DND-41 (cell line): ENCODE results near the gene AUTS2.

Experiments used
- ATAC-seq: fragments of 200-7000 bp; cut with Tn5 transposase; 3 replicates; pipeline ENCODE4 v1.9.1; 2021; ENCODE audit warnings: low read depth; ENCODE audit not compliant: insufficient read depth
- DNase-seq: peaks from one replicate; pipeline ENCODE4 v3.0.0-alpha.2; 2020
- H2AFZ ChIP-seq: 2 replicates; pipeline ENCODE4 v1.6.0; 2012; ENCODE audit warnings: low read depth, low read length
- H3K27ac ChIP-seq: 2 replicates; pipeline ENCODE4 v1.5.1; 2012; ENCODE audit warnings: low read length, inconsistent platforms
- H3K27me3 ChIP-seq: fragments of 200-600 bp; sonication (generic); 2 replicates; pipeline ENCODE4 v1.6.0; 2012; ENCODE audit warnings: low read length, mild to moderate bottlenecking, inconsistent platforms; ENCODE audit not compliant: insufficient read depth, poor library complexity
- H3K36me3 ChIP-seq: 2 replicates; pipeline ENCODE4 v1.5.1; 2012; ENCODE audit warnings: low read length, inconsistent platforms; ENCODE audit not compliant: insufficient read depth
- H3K4me1 ChIP-seq: 2 replicates; pipeline ENCODE4 v1.5.1; 2012; ENCODE audit warnings: mild to moderate bottlenecking, low read length; ENCODE audit not compliant: insufficient read depth
- H3K4me2 ChIP-seq: 2 replicates; pipeline ENCODE4 v1.6.0; 2012; ENCODE audit warnings: mild to moderate bottlenecking, moderate library complexity, low read length, inconsistent platforms; ENCODE audit not compliant: insufficient read depth
- H3K4me3 ChIP-seq, 2 experiments: fragments of 200-600 bp in 1 of 2; shearing (Covaris generic) in 1 of 2; 2 replicates each; pipeline ENCODE4 v1.5.1; 2012 to 2016; ENCODE audit warnings: inconsistent platforms in 2 of 2, low read length in 2 of 2, mild to moderate bottlenecking in 2 of 2, low read depth in 1 of 2, moderate library complexity in 1 of 2
- H3K79me2 ChIP-seq: 2 replicates; pipeline ENCODE4 v1.6.0; 2012; ENCODE audit warnings: low read length, inconsistent platforms; ENCODE audit not compliant: insufficient read depth
- H3K9ac ChIP-seq: 2 replicates; pipeline ENCODE4 v1.6.0; 2012; ENCODE audit warnings: low read depth, mild to moderate bottlenecking, inconsistent platforms, low read length, moderate library complexity
- H3K9me3 ChIP-seq: 2 replicates; pipeline ENCODE4 v1.5.1; 2012; ENCODE audit warnings: low read length, moderate library complexity, mild to moderate bottlenecking, inconsistent platforms; ENCODE audit not compliant: insufficient read depth, severe bottlenecking
- H4K20me1 ChIP-seq: 2 replicates; pipeline ENCODE4 v1.6.0; 2012; ENCODE audit warnings: low read length; ENCODE audit not compliant: insufficient read depth
- EZH2 ChIP-seq: IDR thresholded peaks from 3 replicates; pipeline ENCODE4 v1.6.1; 2012; ENCODE audit warnings: borderline replicate concordance, low read depth, mild to moderate bottlenecking, moderate library complexity, low read length, inconsistent platforms; ENCODE audit not compliant: severe bottlenecking
- TF ChIP-seq, protein P1 (sequence below): IDR thresholded peaks from 2 replicates; pipeline ENCODE4 v1.5.1; 2012; ENCODE audit warnings: borderline replicate concordance, low read length, moderate library complexity, mild to moderate bottlenecking; ENCODE audit not compliant: poor library complexity, severe bottlenecking; ENCODE audit errors: extremely low read depth

The AUTS2 gene

GRCh38 chr7:70474639-70475234 lies 876.5 kb downstream of the AUTS2 start:
- Histone ChIP-seq H3K79me2 (no peaks in the 10 kb centered on the region), H3K27ac (no peak overlapping the region), H2AFZ (no peak overlapping the region), H4K20me1 (no peaks in the 10 kb centered on the region), H3K4me1 (no peaks in the 10 kb centered on the region), H3K36me3 (no peaks in the 10 kb centered on the region), H3K27me3 (no peaks in the 10 kb centered on the region), H3K9ac (no peak overlapping the region), H3K9me3 (no peaks in the 10 kb centered on the region), H3K4me2 (no peak overlapping the region), H3K4me3 (no peak overlapping the region)
- TF ChIP-seq EZH2, result no peak
- TF ChIP-seq, protein P1, sequence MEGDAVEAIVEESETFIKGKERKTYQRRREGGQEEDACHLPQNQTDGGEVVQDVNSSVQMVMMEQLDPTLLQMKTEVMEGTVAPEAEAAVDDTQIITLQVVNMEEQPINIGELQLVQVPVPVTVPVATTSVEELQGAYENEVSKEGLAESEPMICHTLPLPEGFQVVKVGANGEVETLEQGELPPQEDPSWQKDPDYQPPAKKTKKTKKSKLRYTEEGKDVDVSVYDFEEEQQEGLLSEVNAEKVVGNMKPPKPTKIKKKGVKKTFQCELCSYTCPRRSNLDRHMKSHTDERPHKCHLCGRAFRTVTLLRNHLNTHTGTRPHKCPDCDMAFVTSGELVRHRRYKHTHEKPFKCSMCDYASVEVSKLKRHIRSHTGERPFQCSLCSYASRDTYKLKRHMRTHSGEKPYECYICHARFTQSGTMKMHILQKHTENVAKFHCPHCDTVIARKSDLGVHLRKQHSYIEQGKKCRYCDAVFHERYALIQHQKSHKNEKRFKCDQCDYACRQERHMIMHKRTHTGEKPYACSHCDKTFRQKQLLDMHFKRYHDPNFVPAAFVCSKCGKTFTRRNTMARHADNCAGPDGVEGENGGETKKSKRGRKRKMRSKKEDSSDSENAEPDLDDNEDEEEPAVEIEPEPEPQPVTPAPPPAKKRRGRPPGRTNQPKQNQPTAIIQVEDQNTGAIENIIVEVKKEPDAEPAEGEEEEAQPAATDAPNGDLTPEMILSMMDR, result no peak
- no peak for DNase-seq
- ATAC-seq, result no peak

DNA sequence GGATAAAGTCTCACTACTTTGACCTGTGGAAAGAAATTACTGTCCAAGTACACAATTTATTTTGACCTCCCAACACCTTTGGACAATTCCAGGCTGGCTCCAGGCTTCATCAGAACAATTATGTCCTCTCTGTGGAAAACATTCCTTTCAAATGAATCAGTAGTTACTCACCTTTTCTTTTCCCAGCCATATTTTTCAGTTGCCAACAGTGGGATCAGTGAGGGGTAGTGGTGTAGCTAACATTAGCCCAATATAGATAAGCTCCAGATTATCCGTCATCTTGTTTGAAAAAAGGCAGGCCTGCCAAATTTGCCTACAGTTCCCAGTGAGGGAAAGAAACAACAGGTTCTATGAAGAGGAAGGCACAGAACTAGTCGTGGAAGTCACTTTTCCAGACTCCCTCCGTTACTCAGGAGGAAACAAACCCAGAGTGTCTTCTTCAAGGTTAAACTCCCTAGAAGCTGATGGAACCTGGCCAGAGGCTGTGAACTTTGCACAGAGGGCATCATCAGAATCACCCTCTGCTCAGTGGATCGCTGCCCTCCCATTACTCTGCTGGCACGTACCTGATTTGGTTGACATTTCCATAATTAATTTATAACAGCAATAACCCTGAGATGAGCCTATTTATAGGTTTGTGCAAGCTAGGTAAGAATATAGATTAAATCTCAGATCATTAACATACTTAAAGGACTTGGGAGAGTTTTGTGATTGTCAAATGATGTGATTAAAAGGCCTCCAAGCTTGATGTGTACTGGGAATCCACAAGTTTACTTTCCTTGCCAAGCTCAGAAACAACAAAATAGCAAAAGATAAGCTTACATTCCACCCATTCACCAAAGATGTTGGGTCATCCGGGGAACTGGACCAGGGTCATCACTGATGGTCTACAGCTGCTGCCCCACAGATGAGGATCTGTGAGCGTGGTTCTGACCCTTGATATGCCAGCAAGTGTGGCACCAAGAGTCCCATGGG lies 879.0 kb downstream of the AUTS2 start:
- Histone ChIP-seq H3K79me2 (no peaks in the 10 kb centered on the region), H3K36me3 (no peaks in the 10 kb centered on the region), H3K9ac (no peak overlapping the region), H3K9me3 (no peaks in the 10 kb centered on the region), H3K4me3 (no peak overlapping the region), H3K27ac (no peak overlapping the region), H2AFZ (no peak overlapping the region), H3K27me3 (no peaks in the 10 kb centered on the region), H3K4me2 (no peak overlapping the region), H4K20me1 (no peaks in the 10 kb centered on the region), H3K4me1 (no peaks in the 10 kb centered on the region)
- TF ChIP-seq, protein P1, result no peak
- TF ChIP-seq EZH2, result no peak
- DNase-seq (no peak), ATAC-seq (no peak)

DNA sequence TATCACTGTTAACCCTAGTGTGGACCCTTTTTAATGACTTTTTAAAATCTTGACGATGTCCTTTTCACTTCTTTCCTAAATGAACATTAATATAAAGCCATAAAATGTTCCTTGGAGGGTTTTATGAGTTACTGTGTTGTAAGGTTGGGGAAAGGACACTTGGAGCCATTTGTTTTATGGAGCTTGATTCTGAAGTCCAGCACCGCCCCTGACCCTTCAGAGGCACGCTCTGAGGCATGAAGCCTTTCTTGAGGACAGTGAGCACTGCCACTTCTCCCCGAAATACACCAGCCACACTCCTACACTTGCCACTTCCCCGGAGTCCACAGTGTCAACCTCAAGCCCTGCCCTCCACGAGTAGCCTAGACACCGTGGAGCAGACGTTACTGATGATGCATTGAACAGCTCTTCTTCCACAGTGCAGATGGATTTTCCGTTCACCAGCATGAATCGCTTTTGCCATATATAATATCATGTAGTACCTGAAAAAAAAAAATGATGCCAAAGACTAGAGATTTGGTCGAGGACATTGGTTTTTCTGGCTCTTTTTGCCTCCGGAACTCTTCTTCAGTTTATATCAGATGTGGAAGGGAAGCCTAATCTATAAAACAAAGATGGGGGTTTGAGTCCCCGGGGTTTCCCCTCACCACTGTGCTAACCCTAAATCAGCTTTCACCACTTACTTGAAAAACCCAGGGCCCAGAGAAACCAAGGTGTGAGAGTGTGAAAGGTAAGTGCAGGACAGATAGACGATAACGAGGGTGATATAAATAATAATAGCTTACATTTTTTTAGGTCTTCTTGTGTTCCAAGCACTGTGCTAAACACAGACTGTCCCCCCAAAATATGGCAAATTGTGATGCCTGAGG lies 881.1 kb downstream of the AUTS2 start:
- DNase-seq (no peak), ATAC-seq (no peak)
- no peak overlapping the region for H3K27ac ChIP-seq
- H3K4me3 ChIP-seq, result no peak overlapping the region
- H3K79me2 ChIP-seq, result no peaks in the 10 kb centered on the region
- no peaks in the 10 kb centered on the region for H3K36me3 ChIP-seq
- no peak overlapping the region for H3K9ac ChIP-seq
- no peak overlapping the region for H2AFZ ChIP-seq
- H3K27me3 ChIP-seq, result no peaks in the 10 kb centered on the region
- no peak overlapping the region for H3K4me2 ChIP-seq
- TF ChIP-seq, protein P1, result no peak
- no peak for TF ChIP-seq EZH2
- H3K9me3 ChIP-seq, result no peaks in the 10 kb centered on the region
- no peaks in the 10 kb centered on the region for H4K20me1 ChIP-seq
- H3K4me1 ChIP-seq, result no peaks in the 10 kb centered on the region
